Forelimb muscle (tissue), 1 donor: ENCODE results near the gene FAM168A. TPM values are rescaled to one million over a fixed set of nuclear protein-coding genes. Genes with fewer than 3 reads are reported as not detected.

Experiments
- DNase-seq: peaks from one replicate; pipeline ENCODE4 v3.0.0-alpha.2; 2013; ENCODE audit warnings: low read depth
- polyA plus RNA-seq: library from polyadenylated mRNA; unstranded; fragments of 120-200 nt; gene quantifications from one replicate; pipeline ENCODE4 v1.2.1, GENCODE V29; 2013; ENCODE audit not compliant: insufficient read length

FAM168A gene
- polyA plus RNA-seq, 1 donor, result 22.6 TPM

GRCh38 chr11:73556966-73557365, 40.9 kb downstream of the FAM168A start:
- no peak for DNase-seq

GRCh38 chr11:73555615-73556014, 42.3 kb downstream of the FAM168A start:
- no peak for DNase-seq

- no peak for DNase-seq
Measured at GRCh38 chr11:73554671-73555320, 43.1 kb downstream of the FAM168A start.

- no peak for DNase-seq
Measured at GRCh38 chr11:73553266-73553665, 44.6 kb downstream of the FAM168A start.

GRCh38 chr11:73551677-73552076, 46.2 kb downstream of the FAM168A start:
- no peak for DNase-seq

- DNase-seq, result no peak
Measured at GRCh38 chr11:73549376-73549775, 48.5 kb downstream of the FAM168A start.

- DNase-seq, result no peak
Measured at GRCh38 chr11:73547706-73548595, 50.0 kb downstream of the FAM168A start.

- DNase-seq, result no peak
Measured at GRCh38 chr11:73542175-73542574, 55.7 kb downstream of the FAM168A start.

- DNase-seq, result no peak
Measured at GRCh38 chr11:73539506-73540084, 58.3 kb downstream of the FAM168A start.

- no peak for DNase-seq
Measured at GRCh38 chr11:73538381-73538872, 59.5 kb downstream of the FAM168A start.

- DNase-seq, result no peak
Measured at GRCh38 chr11:73537969-73538368, 59.9 kb downstream of the FAM168A start.

- no peak for DNase-seq
Measured at GRCh38 chr11:73536961-73537360, 61.0 kb downstream of the FAM168A start.

GRCh38 chr11:73532310-73532709, 65.6 kb downstream of the FAM168A start:
- no peak for DNase-seq

GRCh38 chr11:73531386-73531785, 66.5 kb downstream of the FAM168A start:
- no peak for DNase-seq

- no peak for DNase-seq
Measured at GRCh38 chr11:73530109-73530508, 67.8 kb downstream of the FAM168A start.

- no peak for DNase-seq
Measured at GRCh38 chr11:73529204-73529530, 68.7 kb downstream of the FAM168A start.

- DNase-seq, result no peak
Measured at GRCh38 chr11:73528483-73529203, 69.3 kb downstream of the FAM168A start.

GRCh38 chr11:73528013-73528412, 69.9 kb downstream of the FAM168A start:
- DNase-seq, result no peak

GRCh38 chr11:73525611-73526010, 72.3 kb downstream of the FAM168A start:
- DNase-seq, result no peak

GRCh38 chr11:73524774-73525173, 73.1 kb downstream of the FAM168A start:
- no peak for DNase-seq

GRCh38 chr11:73521621-73522020, 76.3 kb downstream of the FAM168A start:
- DNase-seq, result no peak
